ENCODE measurements around the gene TMEM178B.

TMEM178B gene

GRCh38 chr7:141242568-141242967 is 168.7 kb downstream of the TMEM178B start:
- no peak overlapping the region for H3K4me3 Mint-ChIP-seq
- TF ChIP-seq CTCF (IDR thresholded peaks at IDR 0.05; ENCODE audit: unreplicated experiment in 3 of 3): no peak
- H3K27ac Mint-ChIP-seq: no peak overlapping the region
- no peaks in the 10 kb centered on the region for H3K9me3 Mint-ChIP-seq
- no peaks in the 10 kb centered on the region for H3K4me1 Mint-ChIP-seq
- H3K36me3 Mint-ChIP-seq (ENCODE audit: low read depth): no peaks in the 10 kb centered on the region
- H3K27me3 Mint-ChIP-seq (ENCODE audit: low read depth): peaks cover 8% of the 10 kb centered on the region

GRCh38 chr7:141243368-141243767 is 169.5 kb downstream of the TMEM178B start:
- Mint-ChIP-seq H3K27me3 (ENCODE audit: low read depth) (peaks cover 8% of the 10 kb centered on the region), H3K36me3 (ENCODE audit: low read depth) (no peaks in the 10 kb centered on the region), H3K4me1 (no peaks in the 10 kb centered on the region), H3K27ac (no peak overlapping the region), H3K9me3 (no peaks in the 10 kb centered on the region), H3K4me3 (no peak overlapping the region)
- TF ChIP-seq CTCF (IDR thresholded peaks at IDR 0.05; ENCODE audit: unreplicated experiment in 3 of 3): no peak

- Mint-ChIP-seq H3K27me3 (ENCODE audit: low read depth) (peaks cover 13% of the 10 kb centered on the region), H3K4me3 (no peak overlapping the region), H3K27ac (no peak overlapping the region), H3K9me3 (no peaks in the 10 kb centered on the region), H3K4me1 (no peaks in the 10 kb centered on the region), H3K36me3 (ENCODE audit: low read depth) (no peaks in the 10 kb centered on the region)
- TF ChIP-seq CTCF (IDR thresholded peaks at IDR 0.05; ENCODE audit: unreplicated experiment in 3 of 3): no peak
Measured at GRCh38 chr7:141244435-141244834, 170.6 kb downstream of the TMEM178B start.

GRCh38 chr7:141246426-141246825 is 172.6 kb downstream of the TMEM178B start:
- Mint-ChIP-seq H3K27me3 (ENCODE audit: low read depth) (peaks cover 17% of the 10 kb centered on the region), H3K36me3 (ENCODE audit: low read depth) (no peaks in the 10 kb centered on the region), H3K4me3 (no peak overlapping the region), H3K4me1 (no peaks in the 10 kb centered on the region), H3K27ac (no peak overlapping the region), H3K9me3 (no peaks in the 10 kb centered on the region)
- no peak for TF ChIP-seq CTCF (IDR thresholded peaks at IDR 0.05; ENCODE audit: unreplicated experiment in 3 of 3)

- H3K36me3 Mint-ChIP-seq (ENCODE audit: low read depth): no peaks in the 10 kb centered on the region
- H3K4me3 Mint-ChIP-seq: no peak overlapping the region
Measured at GRCh38 chr7:141251180-141251579, 177.3 kb downstream of the TMEM178B start.

More at GRCh38 chr7:141251180-141251579, 177.3 kb downstream of the TMEM178B start:
- peaks cover 16% of the 10 kb centered on the region for H3K27me3 Mint-ChIP-seq (ENCODE audit: low read depth)
- no peaks in the 10 kb centered on the region for H3K9me3 Mint-ChIP-seq
- no peak for TF ChIP-seq CTCF (IDR thresholded peaks at IDR 0.05; ENCODE audit: unreplicated experiment in 3 of 3)
- no peaks in the 10 kb centered on the region for H3K4me1 Mint-ChIP-seq
- no peak overlapping the region for H3K27ac Mint-ChIP-seq
